Psoas muscle (tissue), 8 donors: ENCODE measurements around the gene GABRP. TPM values are rescaled to one million over a fixed set of nuclear protein-coding genes. Genes with fewer than 3 reads are reported as not detected.

Experiments used
- ATAC-seq, 4 donors: fragments of 200-7000 bp; cut with Tn5 transposase; one replicate each; pipeline ENCODE4 v1.9.1; 2020; ENCODE audit warnings: moderate library complexity in 3 of 4, mild to moderate bottlenecking in 2 of 4
- DNase-seq, 2 donors: peaks; one replicate each; pipeline ENCODE4 v3.0.0-alpha.2; 2020
- H3K27ac ChIP-seq: fragments of 200-600 bp; one replicate; pipeline ENCODE4 v1.8.0; 2022
- H3K27me3 ChIP-seq, 3 donors: fragments of 200-600 bp in 1 of 3; one replicate each; pipeline versions ENCODE4 v1.6.1 to v1.8.0; 2013 to 2022; ENCODE audit warnings: low read length in 2 of 3, mild to moderate bottlenecking in 2 of 3, moderate library complexity in 1 of 3; ENCODE audit not compliant: insufficient read depth in 3 of 3
- H3K36me3 ChIP-seq, 2 donors: fragments of 200-600 bp in 1 of 2; one replicate each; pipeline versions ENCODE4 v1.6.1 to v1.8.0; 2013 to 2022; ENCODE audit warnings: low read depth in 1 of 2, mild to moderate bottlenecking in 1 of 2, moderate library complexity in 1 of 2; ENCODE audit not compliant: insufficient read depth in 1 of 2
- H3K4me1 ChIP-seq: fragments of 200-600 bp; one replicate; pipeline ENCODE4 v1.8.0; 2022
- H3K4me3 ChIP-seq: fragments of 200-600 bp; one replicate; pipeline ENCODE4 v1.8.0; 2022; ENCODE audit warnings: mild to moderate bottlenecking
- H3K9me3 ChIP-seq: fragments of 200-600 bp; one replicate; pipeline ENCODE4 v1.8.0; 2022
- WGBS, 3 donors: extraction: QIAGEN DNeasy Blood & Tissue Kit; methylation state at CpG; one replicate each; pipeline versions ENCODE4 v1.1.6 to v1.1.7; 2013; 5-methylcytosine and 5-hydroxymethylcytosine counted together
- intact Hi-C, 2 donors: fragments of 100-400 bp; cut with DNase I; formaldehyde crosslinking; loops; one replicate each; pipeline versions ENCODE4 v1.11.0 to v1.14.2; 2022
- polyA plus RNA-seq, 3 donors: library from polyadenylated mRNA; stranded (reverse); fragments of 200-250 nt; gene quantifications; one replicate each; pipeline ENCODE4 v1.2.3, GENCODE V29; 2013
- total RNA-seq, 4 donors: library from RNA; stranded (reverse); fragmentation: NEBNext Ultra II Directional in 2 of 4; extraction: Animal tissue kit (Norgen Biotek cat#: 25700) in 2 of 4; gene quantifications; one replicate each; pipeline versions ENCODE4 v1.2.1 to v1.2.4, GENCODE V29; 2021 to 2023
- TF ChIP-seq, protein P1 (sequence below): fragments of 200-600 bp; IDR thresholded peaks from one replicate; pipeline ENCODE4 v1.8.0; 2022; ENCODE audit warnings: antibody characterized with exemption
- donor health status: healthy with polysubstance abuse.
- donor health status: DM: no; HTN: no; CAD: no; lungs with moderate emphysema.
- donor health status: Bipolar disorder and iron deficiency.
- donor health status: healthy.
- donor health status: DM: yes; HTN: yes; CAD: no.
- donor health status: DM: no; HTN: no; CAD: no.
- donor health status: DM: no; HTN: no; CAD: no.
- donor health status: DM: yes; HTN: yes; CAD: no.

GABRP gene
- total and polyA plus RNA-seq, 7 donors = 0.01 to 0.08 (median 0.04) TPM; not detected in 4

DNA sequence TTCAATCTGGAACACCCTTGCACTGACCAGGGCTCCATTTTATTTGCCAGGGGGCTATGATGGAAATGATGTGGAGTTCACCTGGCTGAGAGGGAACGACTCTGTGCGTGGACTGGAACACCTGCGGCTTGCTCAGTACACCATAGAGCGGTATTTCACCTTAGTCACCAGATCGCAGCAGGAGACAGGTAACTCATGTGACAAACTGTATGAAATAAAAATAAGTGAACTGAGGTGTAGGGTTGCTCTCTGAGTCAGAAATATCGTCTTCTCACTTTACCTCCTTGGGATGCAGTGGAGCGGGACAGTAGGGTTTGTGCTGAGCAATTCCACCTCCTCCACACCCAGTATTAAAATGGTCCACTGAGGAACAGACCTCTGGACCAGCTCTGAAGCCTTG lies 22.1 kb downstream of the GABRP start:
- Histone ChIP-seq H3K4me3 (no peak overlapping the region), H3K9me3 (no peaks in the 10 kb centered on the region), H3K36me3 (no peaks in the 10 kb centered on the region), H3K27ac (no peak overlapping the region), H3K27me3 (peaks cover 0 to 4% (median 0%) of the 10 kb centered on the region in 3 donors), H3K4me1 (no peaks in the 10 kb centered on the region)
- WGBS, 3 donors = 88 to 91% (median 88%) methylated on average over 7 of the region's 7 CpGs
- no peak for DNase-seq
- TF ChIP-seq, protein P1, sequence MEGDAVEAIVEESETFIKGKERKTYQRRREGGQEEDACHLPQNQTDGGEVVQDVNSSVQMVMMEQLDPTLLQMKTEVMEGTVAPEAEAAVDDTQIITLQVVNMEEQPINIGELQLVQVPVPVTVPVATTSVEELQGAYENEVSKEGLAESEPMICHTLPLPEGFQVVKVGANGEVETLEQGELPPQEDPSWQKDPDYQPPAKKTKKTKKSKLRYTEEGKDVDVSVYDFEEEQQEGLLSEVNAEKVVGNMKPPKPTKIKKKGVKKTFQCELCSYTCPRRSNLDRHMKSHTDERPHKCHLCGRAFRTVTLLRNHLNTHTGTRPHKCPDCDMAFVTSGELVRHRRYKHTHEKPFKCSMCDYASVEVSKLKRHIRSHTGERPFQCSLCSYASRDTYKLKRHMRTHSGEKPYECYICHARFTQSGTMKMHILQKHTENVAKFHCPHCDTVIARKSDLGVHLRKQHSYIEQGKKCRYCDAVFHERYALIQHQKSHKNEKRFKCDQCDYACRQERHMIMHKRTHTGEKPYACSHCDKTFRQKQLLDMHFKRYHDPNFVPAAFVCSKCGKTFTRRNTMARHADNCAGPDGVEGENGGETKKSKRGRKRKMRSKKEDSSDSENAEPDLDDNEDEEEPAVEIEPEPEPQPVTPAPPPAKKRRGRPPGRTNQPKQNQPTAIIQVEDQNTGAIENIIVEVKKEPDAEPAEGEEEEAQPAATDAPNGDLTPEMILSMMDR = no peak
- intact Hi-C loops = no loop called here
- ATAC-seq = no peak

DNA sequence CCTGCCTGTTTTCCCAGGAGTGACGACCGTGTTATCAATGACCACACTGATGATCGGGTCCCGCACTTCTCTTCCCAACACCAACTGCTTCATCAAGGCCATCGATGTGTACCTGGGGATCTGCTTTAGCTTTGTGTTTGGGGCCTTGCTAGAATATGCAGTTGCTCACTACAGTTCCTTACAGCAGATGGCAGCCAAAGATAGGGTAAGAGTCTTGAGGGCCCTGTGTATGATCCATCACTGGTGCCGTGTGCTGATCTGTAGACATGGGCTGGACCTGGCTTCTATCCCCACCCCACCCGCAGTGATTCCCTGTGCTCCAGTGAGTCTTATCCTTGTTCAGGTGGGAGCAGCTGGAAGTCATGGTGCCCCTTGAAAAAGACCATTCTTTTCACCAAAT lies 26.0 kb downstream of the GABRP start:
- H3K9me3 ChIP-seq = no peaks in the 10 kb centered on the region
- H3K27me3 ChIP-seq = no peaks in the 10 kb centered on the region
- WGBS, 3 donors = 70 to 75% (median 72%) methylated on average over 7 of the region's 7 CpGs
- intact Hi-C loops = no loop called here
- no peaks in the 10 kb centered on the region for H3K36me3 ChIP-seq
- no peak overlapping the region for H3K4me3 ChIP-seq
- ATAC-seq = no peak
- no peak for DNase-seq
- TF ChIP-seq, protein P1 = no peak
- H3K4me1 ChIP-seq = no peaks in the 10 kb centered on the region
- no peak overlapping the region for H3K27ac ChIP-seq

DNA sequence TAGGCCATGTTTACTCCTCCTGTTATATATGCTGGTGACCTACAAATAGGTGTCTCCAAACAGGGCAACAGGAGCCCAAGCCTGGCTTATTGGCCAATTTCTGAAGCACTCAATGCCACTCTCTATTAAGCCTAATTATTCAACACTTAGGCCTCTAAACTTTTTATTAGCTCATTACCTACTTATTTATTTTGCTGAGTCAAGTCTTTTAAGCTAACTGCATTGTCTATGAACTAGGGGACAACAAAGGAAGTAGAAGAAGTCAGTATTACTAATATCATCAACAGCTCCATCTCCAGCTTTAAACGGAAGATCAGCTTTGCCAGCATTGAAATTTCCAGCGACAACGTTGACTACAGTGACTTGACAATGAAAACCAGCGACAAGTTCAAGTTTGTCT lies 28.2 kb downstream of the GABRP start:
- WGBS, 3 donors = 90 to 97% (median 92%) methylated on average over 4 of the region's 4 CpGs
- no peak for ATAC-seq
- Histone ChIP-seq H3K27me3 (no peaks in the 10 kb centered on the region), H3K27ac (no peak overlapping the region), H3K36me3 (no peaks in the 10 kb centered on the region), H3K9me3 (no peaks in the 10 kb centered on the region), H3K4me3 (no peak overlapping the region), H3K4me1 (no peaks in the 10 kb centered on the region)
- DNase-seq = no peak
- TF ChIP-seq, protein P1 = no peak
- intact Hi-C loops = no loop called here

DNA sequence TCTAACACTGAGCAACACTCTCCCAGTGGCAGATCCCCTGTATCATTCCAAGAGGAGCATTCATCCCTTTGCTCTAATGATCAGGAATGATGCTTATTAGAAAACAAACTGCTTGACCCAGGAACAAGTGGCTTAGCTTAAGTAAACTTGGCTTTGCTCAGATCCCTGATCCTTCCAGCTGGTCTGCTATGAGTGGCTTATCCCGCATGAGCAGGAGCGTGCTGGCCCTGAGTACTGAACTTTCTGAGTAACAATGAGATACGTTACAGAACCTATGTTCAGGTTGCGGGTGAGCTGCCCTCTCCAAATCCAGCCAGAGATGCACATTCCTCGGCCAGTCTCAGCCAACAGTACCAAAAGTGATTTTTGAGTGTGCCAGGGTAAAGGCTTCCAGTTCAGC lies 29.7 kb downstream of the GABRP start:
- 78 to 80% (median 78%) methylated on average over 5 of the region's 5 CpGs for WGBS, 3 donors
- TF ChIP-seq, protein P1 = no peak
- H3K4me3 ChIP-seq = no peak overlapping the region
- no peak overlapping the region for H3K27ac ChIP-seq
- intact Hi-C loops = no loop called here
- H3K36me3 ChIP-seq = no peaks in the 10 kb centered on the region
- H3K4me1 ChIP-seq = no peaks in the 10 kb centered on the region
- no peak for DNase-seq
- no peaks in the 10 kb centered on the region for H3K27me3 ChIP-seq
- no peak for ATAC-seq
- H3K9me3 ChIP-seq = no peaks in the 10 kb centered on the region

DNA sequence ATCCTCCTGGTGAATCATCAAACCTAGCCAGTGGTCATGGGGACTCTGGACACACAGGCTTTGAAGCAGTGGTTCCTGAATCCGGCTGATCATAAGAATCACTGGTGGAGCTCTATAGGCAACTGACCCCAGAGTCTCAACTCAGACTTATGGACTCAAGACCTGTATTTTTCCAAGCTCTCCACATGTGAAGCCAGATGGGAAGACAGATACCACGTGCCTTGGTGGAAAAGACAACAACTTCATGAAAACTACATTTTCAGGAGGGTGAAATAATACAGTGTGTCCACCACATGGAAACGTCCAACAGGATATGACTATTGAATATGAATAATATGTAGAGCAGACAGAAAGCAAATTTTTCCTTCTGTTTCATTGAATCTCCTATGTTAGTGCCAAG lies 33.7 kb downstream of the GABRP start:
- Histone ChIP-seq H3K4me1 (no peaks in the 10 kb centered on the region), H3K9me3 (no peaks in the 10 kb centered on the region), H3K36me3 (no peaks in the 10 kb centered on the region), H3K27me3 (no peaks in the 10 kb centered on the region), H3K4me3 (no peak overlapping the region), H3K27ac (no peak overlapping the region)
- TF ChIP-seq, protein P1 = no peak
- intact Hi-C loops = no loop called here
- DNase-seq (no peak), ATAC-seq (no peak)
- WGBS, 3 donors = 67 to 81% (median 77%) methylated on average over 3 of the region's 3 CpGs
